Skeletal muscle satellite cell (primary cell): ENCODE results near the gene SOD1. TPM values are rescaled to one million over a fixed set of nuclear protein-coding genes. Genes with fewer than 3 reads are reported as not detected.

Experiments used
- H3K27me3 ChIP-seq: 2 replicates; pipeline ENCODE4 v1.7.0; 2013; ENCODE audit warnings: low read length; ENCODE audit not compliant: control insufficient read depth, insufficient read depth
- H3K36me3 ChIP-seq: 2 replicates; pipeline ENCODE4 v1.7.0; 2013; ENCODE audit warnings: mild to moderate bottlenecking, control low read depth, low read length; ENCODE audit not compliant: insufficient read depth
- H3K4me1 ChIP-seq: 2 replicates; pipeline ENCODE4 v1.7.0; 2013; ENCODE audit warnings: low read length; ENCODE audit not compliant: control insufficient read depth, insufficient read depth
- H3K4me2 ChIP-seq: 2 replicates; pipeline ENCODE4 v1.7.0; 2013; ENCODE audit warnings: mild to moderate bottlenecking, low read length
- H3K4me3 ChIP-seq: 2 replicates; pipeline ENCODE4 v1.7.0; 2013; ENCODE audit warnings: low read length
- H3K9ac ChIP-seq: 2 replicates; pipeline ENCODE4 v1.7.0; 2013; ENCODE audit warnings: mild to moderate bottlenecking, low read depth, low read length, moderate library complexity
- H3K9me3 ChIP-seq: replicated peaks from 2 replicates; pipeline ENCODE4 v1.7.0; 2013; ENCODE audit warnings: mild to moderate bottlenecking, control low read depth, low read length
- total RNA-seq: library from RNA; depleted of rRNA; stranded (reverse); fragments of >200 nt; gene quantifications from 2 replicates; pipeline ENCODE4 v1.2.3, GENCODE V29; 2012; rRNA removed

The SOD1 gene
- 227 and 288 TPM in 2 replicates for total RNA-seq

DNA sequence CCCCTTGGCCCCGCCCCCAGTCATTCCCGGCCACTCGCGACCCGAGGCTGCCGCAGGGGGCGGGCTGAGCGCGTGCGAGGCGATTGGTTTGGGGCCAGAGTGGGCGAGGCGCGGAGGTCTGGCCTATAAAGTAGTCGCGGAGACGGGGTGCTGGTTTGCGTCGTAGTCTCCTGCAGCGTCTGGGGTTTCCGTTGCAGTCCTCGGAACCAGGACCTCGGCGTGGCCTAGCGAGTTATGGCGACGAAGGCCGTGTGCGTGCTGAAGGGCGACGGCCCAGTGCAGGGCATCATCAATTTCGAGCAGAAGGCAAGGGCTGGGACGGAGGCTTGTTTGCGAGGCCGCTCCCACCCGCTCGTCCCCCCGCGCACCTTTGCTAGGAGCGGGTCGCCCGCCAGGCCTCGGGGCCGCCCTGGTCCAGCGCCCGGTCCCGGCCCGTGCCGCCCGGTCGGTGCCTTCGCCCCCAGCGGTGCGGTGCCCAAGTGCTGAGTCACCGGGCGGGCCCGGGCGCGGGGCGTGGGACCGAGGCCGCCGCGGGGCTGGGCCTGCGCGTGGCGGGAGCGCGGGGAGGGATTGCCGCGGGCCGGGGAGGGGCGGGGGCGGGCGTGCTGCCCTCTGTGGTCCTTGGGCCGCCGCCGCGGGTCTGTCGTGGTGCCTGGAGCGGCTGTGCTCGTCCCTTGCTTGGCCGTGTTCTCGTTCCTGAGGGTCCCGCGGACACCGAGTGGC is at the start of gene SOD1:
Gene SOD1 (plus strand): TSS at position 158 of the 723 bp plus-strand sequence. CDS start 77 bp downstream, at position 235.
- Histone ChIP-seq H3K9me3 (no peaks in the 10 kb centered on the region), H3K4me1 (peaks cover 14% of the 10 kb centered on the region), H3K4me2 (peak within 1 kb of the TSS; percentile 93), H3K36me3 (peaks cover 13% of the 10 kb centered on the region), H3K9ac (peak within 1 kb of the TSS; percentile 91), H3K4me3 (peak within 1 kb of the TSS; percentile 94), H3K27me3 (no peaks in the 10 kb centered on the region)

DNA sequence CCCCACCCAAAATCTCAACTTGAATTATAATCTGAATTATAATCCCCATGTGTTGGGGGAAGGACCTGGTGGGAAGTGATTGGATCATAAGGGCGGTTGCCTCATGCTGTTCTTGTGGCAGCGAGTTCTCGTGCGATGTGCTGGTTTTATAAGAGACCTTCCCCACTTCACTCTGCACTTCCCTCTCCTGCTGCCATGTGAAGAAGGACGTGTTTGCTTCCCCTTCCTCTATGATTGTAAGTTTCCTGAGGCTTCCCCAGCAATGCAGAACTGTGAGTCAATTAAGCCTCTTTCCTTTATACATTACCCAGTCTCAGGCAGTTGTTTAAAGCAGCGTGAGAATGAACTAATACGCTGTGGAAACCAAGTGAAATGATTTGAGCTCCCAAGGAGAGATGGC is 48.0 kb upstream of the SOD1 start:
- no peak overlapping the region for H3K4me2 ChIP-seq
- no peaks in the 10 kb centered on the region for H3K36me3 ChIP-seq
- H3K4me1 ChIP-seq, result no peaks in the 10 kb centered on the region
- no peaks in the 10 kb centered on the region for H3K9me3 ChIP-seq
- no peak overlapping the region for H3K9ac ChIP-seq
- no peak overlapping the region for H3K4me3 ChIP-seq
- peaks cover 14% of the 10 kb centered on the region for H3K27me3 ChIP-seq

DNA sequence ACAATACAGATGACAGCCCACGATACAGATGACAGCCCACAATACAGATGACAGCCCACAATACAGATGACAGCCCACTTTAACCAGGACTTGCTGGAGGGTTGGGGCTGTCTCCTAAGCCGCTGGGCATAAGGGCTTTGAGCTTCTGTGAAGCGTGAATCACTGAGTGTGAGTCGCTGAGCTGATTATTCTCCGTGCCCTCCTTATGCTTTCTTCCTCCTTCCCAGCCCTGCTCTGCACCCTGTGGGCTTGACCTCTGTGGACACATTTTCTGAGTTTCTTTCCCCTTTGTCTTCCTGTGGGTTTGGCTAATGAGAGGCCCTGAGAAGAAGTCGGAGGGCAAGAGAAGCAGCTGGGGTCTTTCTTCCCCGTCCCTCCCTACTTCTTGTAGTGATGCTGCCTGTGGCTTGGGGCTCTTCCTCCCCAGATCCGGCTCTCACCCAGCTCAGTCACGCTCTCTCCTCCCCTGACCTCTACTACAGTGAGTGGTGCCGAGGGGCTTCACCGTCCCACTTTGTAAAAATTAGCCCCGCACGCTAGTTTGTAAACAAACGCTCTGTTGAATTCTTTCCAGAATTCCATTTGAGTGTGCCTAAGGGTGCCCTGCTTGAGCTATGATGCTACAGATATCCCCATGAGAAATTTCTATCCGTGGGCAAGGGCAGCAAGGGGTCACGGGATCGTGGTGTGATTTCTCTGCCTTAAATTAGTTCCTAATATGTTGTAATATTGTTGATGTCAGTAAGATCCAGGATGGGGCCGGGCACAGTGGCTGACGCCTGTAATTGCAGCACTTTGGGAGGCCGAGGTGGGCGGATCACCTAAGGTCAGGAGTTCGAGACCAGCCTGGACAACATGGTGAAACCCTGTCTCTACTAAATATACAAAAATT is 46.4 kb upstream of the SOD1 start:
- no peak overlapping the region for H3K9ac ChIP-seq
- no peak overlapping the region for H3K4me3 ChIP-seq
- no peaks in the 10 kb centered on the region for H3K9me3 ChIP-seq
- H3K4me1 ChIP-seq, result no peaks in the 10 kb centered on the region
- no peaks in the 10 kb centered on the region for H3K36me3 ChIP-seq
- peaks cover 14% of the 10 kb centered on the region for H3K27me3 ChIP-seq
- no peak overlapping the region for H3K4me2 ChIP-seq

DNA sequence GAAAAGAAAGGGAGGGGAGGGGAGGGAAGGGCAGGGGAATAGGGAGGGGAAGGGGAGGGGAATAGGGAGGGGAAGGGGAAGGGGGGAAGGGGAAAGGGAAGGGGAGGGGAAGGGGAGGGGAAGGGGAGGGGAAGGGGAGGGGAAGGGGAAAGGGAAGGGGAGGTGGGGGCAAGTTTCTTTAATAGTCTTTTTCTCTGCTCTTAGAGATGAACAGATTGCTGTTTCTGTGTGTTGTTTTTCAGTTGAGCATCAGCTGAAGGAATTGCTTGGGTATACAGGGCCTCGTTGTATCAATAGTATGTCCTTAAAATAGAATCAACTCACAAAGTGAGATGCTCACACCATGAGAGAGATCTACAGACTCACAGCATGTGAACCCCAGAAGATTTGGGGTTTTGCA is 44.8 kb upstream of the SOD1 start:
- peaks cover 14% of the 10 kb centered on the region for H3K27me3 ChIP-seq

DNA sequence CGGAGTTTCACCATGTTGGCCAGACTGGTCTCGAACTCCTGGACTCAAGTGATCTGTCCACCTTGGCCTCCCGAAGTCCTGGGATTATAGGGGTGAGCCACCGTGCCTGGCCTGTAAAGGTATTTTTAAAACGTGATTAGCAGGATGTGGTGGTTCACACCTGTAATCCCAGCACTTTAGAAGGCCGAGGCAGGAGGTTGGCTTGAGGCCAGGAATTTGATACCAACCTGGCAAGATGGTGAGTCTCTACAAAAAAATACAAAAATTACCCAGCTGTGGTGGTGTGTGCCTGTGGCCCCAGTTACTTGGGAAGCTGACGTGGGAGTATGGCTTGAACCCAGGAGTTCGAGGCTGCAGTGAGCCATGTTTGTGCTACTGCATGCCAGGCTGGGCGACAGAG is 43.3 kb upstream of the SOD1 start:
- no peak overlapping the region for H3K4me3 ChIP-seq
- peaks cover 10% of the 10 kb centered on the region for H3K27me3 ChIP-seq
- no peaks in the 10 kb centered on the region for H3K36me3 ChIP-seq
- no peak overlapping the region for H3K4me2 ChIP-seq
- H3K4me1 ChIP-seq, result no peaks in the 10 kb centered on the region
- H3K9ac ChIP-seq, result no peak overlapping the region
- H3K9me3 ChIP-seq, result no peaks in the 10 kb centered on the region

More for the DNA sequence above, 44.8 kb upstream of the SOD1 start:
- no peak overlapping the region for H3K9ac ChIP-seq
- no peaks in the 10 kb centered on the region for H3K9me3 ChIP-seq
- H3K4me3 ChIP-seq, result no peak overlapping the region
- no peaks in the 10 kb centered on the region for H3K4me1 ChIP-seq
- H3K36me3 ChIP-seq, result no peaks in the 10 kb centered on the region
- no peak overlapping the region for H3K4me2 ChIP-seq

DNA sequence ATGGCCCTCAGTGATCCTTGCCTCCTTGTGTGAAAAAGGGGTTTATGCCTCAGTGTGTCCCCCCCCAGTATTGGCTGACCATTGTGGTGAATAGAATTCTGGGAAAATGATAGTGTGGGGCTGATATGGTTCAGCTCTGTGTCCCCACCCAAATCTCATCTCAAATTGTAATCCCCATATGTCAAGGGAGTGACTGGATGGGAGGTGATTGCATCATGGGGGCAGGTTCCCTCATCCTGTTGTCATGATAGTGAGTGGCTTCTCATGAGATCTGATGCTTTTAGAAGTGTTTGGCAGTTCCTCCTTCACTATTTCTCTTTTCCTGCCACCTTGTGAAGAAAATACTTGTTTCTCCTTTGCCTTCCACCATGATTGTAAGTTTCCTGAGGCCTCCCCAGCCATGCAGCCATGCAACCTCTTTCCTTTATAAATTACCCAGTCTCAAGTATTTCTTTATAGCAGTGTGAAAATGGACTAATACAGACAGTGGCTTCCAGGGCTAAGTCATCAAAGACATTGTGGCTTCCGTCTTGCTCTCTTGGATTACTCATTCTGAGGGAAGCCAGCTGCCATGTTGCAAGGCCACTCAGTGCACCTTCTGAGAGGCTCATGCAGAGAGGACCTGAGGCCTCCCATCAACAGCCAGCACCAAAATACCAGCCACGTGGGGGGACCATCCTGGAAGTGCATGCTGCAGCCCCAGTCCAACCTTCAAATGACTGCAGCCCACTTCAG is 40.6 kb upstream of the SOD1 start:
- H3K4me1 ChIP-seq, result no peaks in the 10 kb centered on the region
- H3K27me3 ChIP-seq, result peaks cover 6% of the 10 kb centered on the region
- no peak overlapping the region for H3K9ac ChIP-seq
- H3K36me3 ChIP-seq, result no peaks in the 10 kb centered on the region
- no peak overlapping the region for H3K4me3 ChIP-seq
- no peak overlapping the region for H3K4me2 ChIP-seq
- no peaks in the 10 kb centered on the region for H3K9me3 ChIP-seq

DNA sequence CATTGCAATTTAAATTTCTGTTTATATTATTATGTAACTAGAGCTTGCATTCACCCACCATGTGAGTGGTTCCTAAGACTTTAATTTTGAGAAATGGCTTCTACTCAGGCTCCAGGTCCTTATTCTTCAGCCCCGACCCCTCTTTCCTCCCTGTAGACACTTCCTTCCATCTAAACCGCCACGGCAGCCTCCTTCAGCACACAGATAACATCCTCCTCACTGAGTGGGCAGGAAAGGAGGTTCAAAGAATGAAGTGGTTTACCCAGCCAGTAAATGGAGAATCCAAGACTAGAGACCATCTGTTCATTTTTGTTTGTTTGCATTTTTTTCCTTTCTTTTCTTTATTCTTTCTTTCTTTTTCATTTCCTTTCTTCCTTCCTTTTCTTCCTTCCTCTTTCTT is 37.1 kb upstream of the SOD1 start:
- no peak overlapping the region for H3K9ac ChIP-seq
- H3K9me3 ChIP-seq, result no peaks in the 10 kb centered on the region
- peaks cover 6% of the 10 kb centered on the region for H3K27me3 ChIP-seq
- no peak overlapping the region for H3K4me3 ChIP-seq
- no peak overlapping the region for H3K4me2 ChIP-seq
- H3K36me3 ChIP-seq, result no peaks in the 10 kb centered on the region
- no peaks in the 10 kb centered on the region for H3K4me1 ChIP-seq

DNA sequence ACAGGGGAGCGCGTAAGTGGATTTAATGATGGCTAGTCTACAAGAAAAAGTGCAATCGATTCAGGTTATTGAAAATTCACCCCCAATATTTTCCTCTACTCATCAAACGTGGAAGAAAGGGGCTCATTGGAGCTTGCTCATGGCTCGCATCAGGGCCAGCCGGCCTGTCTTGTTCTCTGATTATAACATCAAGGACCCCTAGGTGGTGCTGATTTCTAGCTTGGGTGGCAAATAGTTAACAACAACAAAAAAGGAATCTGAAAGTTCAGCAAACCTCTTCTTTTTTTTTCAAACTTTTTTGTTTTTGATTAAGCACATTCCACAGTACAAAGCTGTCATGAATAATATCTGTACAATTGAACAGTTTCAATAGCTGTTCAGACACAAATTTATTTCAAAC is 35.8 kb upstream of the SOD1 start:
- H3K4me2 ChIP-seq, result no peak overlapping the region
- peaks cover 6% of the 10 kb centered on the region for H3K27me3 ChIP-seq
- no peak overlapping the region for H3K9ac ChIP-seq
- H3K9me3 ChIP-seq, result no peaks in the 10 kb centered on the region
- H3K4me1 ChIP-seq, result no peaks in the 10 kb centered on the region
- no peaks in the 10 kb centered on the region for H3K36me3 ChIP-seq
- H3K4me3 ChIP-seq, result no peak overlapping the region

DNA sequence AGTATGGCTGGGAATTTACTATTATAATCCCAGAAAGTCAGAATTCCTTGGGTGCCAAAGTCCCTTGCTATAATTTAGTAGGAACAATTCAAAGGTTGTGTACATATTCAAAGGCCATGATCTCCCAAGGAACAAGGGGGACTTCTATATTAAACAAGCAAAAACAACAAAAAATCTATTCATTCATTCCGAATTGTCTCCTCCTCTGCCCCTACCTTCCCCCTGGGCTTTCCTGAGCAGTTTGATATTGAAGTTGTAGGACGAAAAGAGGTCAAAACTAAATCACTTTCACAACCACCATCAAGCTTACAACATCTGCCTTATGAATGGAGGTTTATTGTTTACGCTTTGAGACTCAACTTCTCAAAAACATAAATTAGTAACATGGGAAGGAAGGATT is 35.3 kb upstream of the SOD1 start:
- no peaks in the 10 kb centered on the region for H3K4me1 ChIP-seq
- no peaks in the 10 kb centered on the region for H3K9me3 ChIP-seq
- no peak overlapping the region for H3K4me2 ChIP-seq
- H3K36me3 ChIP-seq, result no peaks in the 10 kb centered on the region
- H3K27me3 ChIP-seq, result peaks cover 6% of the 10 kb centered on the region
- H3K4me3 ChIP-seq, result no peak overlapping the region
- H3K9ac ChIP-seq, result no peak overlapping the region

DNA sequence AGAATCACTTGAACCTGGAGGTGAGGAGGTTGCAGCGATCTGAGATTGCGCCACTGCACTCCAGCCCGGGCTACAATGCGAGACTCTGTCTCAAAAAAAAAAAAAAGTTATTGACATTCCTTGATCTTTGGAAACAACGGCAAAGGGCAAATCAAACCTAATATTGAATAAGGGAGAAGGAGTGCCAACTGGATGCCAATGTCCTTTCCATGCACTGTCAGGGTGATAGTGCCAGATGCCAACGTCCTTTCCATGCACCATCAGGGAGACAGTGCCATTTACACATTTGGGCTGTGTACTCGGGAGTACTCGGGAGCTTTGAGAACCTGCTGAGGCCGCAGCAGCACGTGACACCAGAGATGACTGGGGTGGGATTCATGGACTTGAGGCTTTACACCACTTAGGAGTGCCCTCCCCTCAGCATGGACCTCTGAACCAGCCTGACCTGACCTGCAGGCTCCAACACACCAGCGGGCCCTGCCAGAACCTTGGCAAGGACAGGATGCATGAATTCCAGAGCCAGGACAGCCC is 34.5 kb upstream of the SOD1 start:
- Histone ChIP-seq H3K9me3 (no peaks in the 10 kb centered on the region), H3K4me1 (peaks cover 7% of the 10 kb centered on the region), H3K4me3 (no peak overlapping the region), H3K36me3 (no peaks in the 10 kb centered on the region), H3K9ac (no peak overlapping the region), H3K27me3 (peaks cover 6% of the 10 kb centered on the region), H3K4me2 (no peak overlapping the region)
